ENCODE data around the gene NAT14.
"Not testable (repeated sequence)": the region's sequence is repeated elsewhere in the genome, so short reads cannot be mapped to it uniquely, and the experiment has no call there.

NAT14 gene

DNA sequence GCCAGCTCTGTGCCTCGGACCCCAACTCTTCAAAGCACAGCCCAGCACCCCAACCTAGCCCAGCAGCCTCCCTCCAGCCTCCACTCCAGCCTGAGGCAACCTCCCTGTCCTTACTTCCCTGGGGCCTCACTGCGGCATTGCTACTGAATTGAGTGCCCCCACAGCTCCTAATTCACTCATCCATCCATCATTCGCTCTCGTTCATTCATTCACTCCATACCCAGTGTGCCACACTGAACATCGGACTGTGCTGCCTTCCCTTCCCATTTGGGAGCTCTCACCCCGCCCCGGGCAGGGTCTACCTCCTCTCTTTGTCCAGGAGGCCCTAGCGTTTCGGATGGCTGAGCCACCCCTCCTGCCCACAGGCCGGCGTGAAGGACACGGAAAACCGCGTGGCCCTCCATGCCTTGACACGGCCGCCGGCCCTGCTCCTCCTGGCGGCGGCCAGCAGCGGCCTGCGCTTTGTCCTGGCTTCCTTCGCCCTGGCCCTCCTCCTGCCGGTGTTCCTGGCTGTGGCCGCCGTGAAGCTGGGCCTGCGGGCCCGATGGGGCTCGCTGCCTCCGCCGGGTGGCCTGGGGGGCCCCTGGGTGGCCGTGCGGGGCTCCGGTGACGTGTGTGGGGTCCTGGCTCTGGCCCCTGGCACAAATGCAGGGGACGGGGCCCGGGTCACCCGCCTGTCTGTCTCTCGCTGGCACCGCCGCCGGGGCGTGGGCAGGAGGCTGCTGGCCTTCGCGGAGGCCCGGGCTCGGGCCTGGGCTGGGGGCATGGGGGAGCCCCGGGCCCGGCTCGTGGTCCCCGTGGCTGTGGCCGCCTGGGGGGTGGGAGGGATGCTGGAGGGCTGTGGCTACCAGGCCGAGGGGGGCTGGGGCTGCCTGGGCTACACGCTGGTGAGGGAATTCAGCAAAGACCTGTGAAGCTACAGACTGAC, 1.3 kb downstream of the NAT14 start:
- DNase-seq = peak; percentile 57

DNA sequence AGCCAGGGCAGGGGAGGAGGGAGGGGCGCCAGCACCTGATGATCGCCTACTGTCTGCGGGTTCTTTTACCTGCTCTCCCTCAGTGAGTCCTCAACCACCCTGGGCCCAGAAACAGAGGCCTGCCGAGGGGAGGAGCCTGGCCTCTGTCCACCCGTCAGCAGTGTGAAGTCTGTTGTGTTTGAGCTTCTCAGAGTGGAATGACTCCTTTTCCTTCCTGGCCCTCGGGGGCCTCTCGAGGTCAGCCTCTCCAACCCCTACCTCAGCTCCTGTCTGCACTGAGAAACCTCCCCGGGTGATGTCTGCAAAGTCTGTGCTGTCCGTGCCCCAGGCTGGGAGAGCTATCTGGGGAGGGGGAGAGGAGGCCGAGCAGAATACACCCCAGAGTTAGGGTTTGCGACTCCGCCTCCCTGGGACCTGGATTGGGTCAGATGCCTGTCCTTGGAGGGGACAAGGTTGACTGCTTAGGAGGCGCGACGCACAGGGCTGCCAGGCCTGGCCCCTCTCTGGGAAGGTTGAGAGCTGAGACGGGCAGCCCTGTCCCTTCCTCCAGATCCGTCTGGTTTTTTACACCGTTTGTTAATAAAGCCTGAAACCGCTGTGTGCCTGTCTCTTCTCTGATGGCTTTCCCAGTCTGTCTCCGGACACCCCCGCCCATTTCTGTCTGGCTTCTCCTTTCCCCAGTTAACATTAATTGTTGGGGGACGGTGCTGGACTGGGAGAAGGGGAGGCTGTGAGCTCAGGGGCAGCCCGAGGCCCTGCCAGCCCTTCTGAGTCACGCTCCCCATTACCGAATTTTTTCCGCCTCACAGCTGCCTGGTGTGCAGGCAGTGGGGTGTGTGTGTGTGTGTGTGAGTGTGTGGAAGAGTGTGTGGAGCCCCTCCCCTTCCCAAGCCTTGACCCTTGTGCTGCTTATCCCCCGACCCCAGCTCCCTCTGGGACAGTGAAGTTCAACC, 2.3 kb downstream of the NAT14 start:
- DNase-seq = peak; percentile 61

DNA sequence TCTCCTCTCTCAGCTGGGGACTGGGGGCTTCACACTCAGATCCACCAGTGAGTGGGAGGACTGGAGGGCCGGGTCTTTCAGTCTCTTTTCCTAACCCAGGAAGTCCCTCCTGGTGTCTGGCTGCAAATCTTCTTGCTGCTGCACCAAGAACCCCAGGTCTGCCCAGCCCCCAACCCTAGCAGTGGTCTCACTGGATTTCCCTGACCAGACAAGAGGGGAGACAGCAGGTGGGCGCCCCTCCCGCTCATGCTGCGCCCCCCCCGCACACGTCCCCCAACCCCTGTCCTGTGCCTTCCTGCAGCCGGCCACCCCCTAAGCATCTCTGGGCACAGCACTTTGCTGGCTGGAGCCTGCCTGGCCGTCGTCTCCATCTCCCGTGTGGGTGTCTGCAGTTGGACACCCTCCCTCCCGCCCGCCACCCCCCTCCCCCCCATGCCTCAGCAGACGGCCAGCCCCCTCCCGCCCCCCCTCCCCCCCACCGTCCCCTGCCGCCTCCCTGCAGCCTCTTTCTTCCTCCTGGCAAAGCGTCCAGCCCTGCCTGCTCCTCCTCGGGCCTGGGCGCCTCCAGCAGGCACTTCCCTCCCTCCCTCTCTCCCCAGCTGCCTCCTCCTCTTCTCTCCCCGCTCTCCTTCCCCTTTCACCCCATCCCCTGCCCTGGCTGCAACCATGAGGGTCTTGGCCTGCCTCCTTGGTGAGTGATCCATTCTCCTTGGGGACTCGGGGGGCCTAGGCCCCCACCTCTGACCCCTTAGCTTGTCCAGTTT, 3.1 kb downstream of the NAT14 start, which contains the start of gene SSC5D:
SSC5D (plus strand) TSS at position 513 of the 764 bp plus-strand sequence; CDS start at position 667, 154 bp downstream.
- DNase-seq = peak; percentile 30

DNA sequence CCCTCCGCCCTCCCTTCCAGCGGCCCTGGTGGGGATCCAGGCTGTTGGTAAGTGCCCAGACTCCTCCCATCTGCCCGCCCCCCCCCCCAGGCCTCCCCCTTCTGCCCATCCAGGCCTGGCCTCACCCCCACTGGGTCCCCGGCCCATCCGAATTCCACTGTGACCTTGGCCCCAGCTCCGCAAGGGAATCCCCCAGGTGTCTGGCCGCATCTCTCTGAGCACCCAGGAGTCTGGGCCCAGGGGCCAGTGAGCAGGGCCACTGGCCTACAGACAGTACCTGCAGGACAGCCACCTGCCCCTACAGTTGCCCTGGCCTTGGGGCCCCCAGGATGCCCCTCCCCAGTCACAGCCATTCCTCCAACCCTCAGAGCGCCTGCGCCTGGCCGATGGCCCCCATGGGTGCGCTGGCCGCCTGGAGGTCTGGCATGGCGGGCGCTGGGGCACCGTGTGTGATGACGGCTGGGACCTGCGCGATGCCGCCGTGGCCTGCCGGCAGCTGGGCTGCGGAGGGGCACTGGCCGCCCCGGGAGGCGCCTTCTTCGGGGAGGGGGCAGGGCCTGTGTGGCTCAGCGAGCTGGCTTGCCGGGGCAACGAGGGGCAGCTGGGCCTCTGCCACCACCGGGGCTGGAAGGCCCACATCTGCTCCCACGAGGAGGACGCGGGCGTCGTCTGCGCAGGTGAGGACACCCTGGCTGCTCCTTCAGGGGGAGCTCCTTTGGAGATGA, 4.2 kb downstream of the NAT14 start:
- DNase-seq = peak; percentile 33

DNA sequence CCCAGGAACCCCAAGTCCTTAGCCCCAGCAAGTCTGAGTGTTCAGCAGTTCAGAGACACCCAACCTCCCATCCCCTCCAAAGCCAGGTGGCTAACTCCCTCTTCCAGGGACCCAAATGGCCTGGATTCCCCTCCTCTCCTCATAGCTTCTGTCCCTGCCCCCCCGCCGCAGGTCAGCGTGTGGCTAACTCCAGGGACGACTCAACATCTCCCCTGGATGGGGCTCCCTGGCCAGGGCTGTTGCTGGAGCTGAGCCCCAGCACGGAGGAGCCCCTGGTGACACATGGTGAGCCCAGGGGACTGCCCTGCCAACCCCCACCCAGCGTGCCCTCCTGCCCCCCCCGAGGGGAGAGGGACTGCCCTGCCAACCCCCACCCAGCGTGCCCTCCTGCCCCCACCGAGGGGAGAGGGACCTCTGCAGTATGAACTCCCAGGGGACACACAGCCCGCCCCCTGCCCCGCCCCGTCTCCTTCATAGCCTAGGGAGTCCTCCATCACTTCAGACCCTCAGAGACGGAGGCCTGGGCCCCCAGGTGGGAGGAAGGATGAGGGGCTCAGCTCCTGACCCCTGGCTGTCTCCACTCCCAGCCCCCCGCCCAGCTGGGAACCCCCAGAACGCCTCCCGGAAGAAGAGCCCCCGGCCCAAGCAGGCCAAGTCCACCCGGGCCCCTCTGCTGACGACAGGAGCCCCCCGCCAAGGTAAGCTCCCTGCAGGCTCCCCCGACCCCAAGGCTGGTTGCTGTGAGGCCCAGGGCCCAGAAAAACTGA, 4.9 kb downstream of the NAT14 start:
- no peak for DNase-seq

DNA sequence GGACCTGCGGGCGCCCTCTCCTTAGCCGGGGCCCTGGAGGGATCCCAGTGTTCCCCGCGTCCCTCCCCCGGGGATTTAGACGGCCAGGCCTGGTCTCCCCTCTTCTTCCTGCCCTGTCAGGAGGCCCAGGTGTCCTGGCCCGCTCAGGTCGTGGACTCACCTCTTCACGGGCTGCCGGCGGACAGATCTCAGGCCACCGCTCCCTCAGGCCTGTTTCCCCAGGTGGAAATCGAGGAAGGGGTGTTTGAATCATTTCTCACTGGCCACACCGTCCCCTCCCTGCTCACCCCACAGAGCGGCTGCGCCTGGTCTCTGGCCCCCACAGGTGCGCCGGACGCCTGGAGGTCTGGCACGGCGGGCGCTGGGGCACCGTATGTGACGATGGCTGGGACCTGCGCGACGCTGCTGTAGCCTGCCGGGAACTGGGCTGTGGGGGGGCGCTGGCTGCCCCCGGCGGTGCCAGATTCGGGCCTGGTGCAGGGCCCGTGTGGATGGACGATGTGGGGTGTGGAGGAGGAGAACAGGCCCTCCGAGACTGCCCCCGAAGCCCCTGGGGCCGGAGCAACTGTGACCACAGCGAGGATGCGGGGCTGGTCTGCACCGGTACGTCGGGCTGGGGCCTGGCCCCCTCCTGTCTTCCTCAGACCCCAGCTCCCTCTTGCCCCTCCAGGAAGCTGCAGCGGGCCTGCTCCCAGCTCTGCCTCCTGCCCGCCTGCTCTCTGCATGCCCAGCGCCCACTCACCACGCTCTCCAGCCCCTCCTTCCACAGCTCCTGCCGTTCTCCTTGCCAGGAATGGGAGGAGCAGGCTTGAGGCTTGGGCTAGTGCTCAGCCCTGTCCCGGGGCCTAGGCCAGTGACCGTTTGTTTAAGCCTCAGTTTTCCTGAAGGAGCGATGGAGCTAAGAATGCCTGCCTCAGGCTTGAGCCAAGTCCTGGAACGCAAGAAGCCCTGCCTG, 5.8 kb downstream of the NAT14 start:
- peak; percentile 27 for DNase-seq

- DNase-seq = no peak
These were observed 6.8 kb downstream of the NAT14 start for GRCh38 chr19:55491546-55492360.

DNA sequence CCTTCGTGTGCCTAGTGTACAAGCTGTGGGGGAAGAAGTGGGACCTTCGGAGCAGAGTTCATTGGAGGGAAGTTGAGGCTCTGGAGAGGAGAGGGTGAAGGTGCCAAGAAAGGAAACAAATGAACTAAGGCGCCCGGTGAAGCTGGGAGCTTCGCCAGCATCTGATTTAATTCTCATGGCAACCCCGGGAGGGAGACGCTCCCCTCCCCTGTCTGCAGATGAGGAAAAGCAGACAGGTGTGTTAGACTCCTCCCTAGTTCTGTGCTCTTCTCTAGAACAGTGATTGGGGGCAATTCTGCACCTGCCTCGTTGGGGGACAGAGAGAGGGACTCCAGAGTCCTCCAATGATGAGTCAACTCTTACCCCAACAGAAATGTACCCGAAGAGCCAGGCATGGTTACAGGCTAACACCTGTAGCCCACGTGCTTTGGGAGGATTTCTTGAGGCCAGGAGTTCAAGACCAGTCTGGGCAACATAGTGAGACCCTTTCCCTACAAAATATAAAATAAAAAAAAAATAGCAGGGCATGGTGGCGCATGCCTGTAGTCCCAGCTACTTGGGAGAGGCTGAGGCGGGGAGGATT, 7.5 kb downstream of the NAT14 start:
- no peak for DNase-seq

- DNase-seq = peak; percentile 36
These were observed 8.2 kb downstream of the NAT14 start for GRCh38 chr19:55493052-55493644.

DNA sequence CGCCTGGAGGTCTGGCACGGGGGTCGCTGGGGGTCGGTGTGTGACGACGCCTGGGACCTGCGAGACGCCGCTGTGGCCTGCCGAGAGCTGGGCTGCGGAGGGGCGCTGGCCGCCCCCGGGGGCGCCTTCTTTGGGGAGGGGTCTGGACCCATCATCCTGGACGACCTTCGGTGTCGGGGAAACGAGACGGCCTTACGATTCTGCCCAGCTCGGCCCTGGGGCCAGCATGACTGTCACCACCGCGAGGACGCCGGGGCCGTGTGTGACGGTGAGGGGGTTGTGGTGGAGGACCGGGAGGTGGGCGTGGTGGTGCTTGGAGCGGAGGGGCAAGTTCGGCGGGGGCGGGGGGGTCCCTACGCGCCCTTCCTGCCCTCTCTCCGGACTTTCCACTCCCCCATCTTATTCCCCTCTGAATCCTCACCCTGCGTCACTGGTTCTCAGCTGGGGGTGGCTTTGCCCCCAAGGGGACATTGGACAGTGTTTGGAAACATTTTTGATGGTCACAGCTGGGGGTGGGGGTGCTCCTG, 8.7 kb downstream of the NAT14 start:
- DNase-seq = no peak

DNA sequence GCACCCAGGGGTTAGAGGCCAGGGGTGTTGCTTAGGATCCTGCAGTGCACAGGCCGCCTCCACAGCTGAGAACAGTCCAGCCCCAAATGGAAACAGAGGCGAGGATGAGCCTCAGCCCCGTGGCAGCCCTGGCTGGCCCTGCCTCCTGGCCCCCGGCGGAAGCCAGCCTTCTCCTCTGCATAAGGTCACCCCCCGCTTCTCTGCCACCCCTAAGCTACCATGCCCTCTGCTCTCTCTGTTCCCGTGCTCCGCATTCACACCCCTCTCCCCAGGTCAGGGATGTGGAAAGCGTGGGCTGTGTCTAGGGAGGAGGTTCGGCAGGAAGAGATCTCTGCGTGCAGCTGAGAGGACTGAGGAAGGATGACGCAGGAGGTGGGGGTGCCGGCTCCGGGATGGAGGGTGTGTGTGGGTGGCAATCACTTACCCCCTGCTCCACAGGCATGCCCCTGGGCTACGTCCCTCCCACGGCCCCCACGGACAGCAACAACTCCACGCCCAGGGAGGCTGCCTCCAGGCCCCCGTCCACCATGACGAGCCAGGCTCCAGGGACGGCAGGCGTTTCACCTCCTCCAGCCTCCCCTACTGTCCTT, 9.3 kb downstream of the NAT14 start:
- peak; percentile 61 for DNase-seq

DNA sequence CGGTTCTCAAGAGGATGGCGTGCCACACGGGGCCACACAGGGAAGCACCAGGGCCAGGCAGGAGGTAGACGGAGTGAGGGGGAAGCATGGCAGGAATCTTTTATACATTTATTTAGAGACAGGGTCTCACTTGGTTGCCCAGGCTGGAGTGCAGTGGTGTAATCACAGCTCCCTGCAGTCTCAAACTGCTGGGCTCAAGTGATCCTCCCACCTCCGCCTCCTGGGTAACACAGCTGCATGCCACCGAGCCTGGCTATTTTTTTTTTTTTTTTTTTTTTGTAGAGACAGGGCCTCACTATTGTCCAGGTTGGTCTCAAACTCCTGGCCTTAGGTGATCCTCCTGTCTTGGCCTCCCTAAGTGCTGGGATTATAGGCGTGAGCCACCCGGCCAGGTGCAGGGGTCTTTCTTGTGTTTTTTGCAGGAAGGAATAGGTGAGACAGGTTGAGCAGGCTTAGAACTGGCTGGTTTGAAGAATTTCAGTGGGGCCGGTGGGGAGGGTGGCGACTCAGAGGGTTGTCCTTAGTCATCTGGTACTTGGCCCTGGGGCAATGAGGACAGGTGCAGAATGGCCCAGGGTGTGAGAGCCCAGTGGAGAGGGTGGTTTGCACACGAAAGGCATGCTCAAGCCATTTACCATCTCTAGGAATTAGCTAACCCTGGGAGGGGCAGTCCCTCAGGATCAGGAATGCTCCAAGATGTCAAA, 10.8 kb downstream of the NAT14 start:
- no peak for DNase-seq

GRCh38 chr19:55496820-55497219, 11.8 kb downstream of the NAT14 start:
- DNase-seq = not testable (repeated sequence)

GRCh38 chr19:55497763-55498162, 12.8 kb downstream of the NAT14 start:
- no peak for DNase-seq

GRCh38 chr19:55498246-55498840, 13.4 kb downstream of the NAT14 start:
- no peak for DNase-seq

Data from right kidney (tissue), 1 donor.